Forelimb muscle (tissue), 1 donor: ENCODE measurements around the gene ADGRL3. TPM values are rescaled to one million over a fixed set of nuclear protein-coding genes. Genes with fewer than 3 reads are reported as not detected.
"Not testable (repeated sequence)": the region's sequence is repeated elsewhere in the genome, so short reads cannot be mapped to it uniquely, and the experiment has no call there.

Experiments
- DNase-seq: peaks from one replicate; pipeline ENCODE4 v3.0.0-alpha.2; 2013; ENCODE audit warnings: low read depth
- polyA plus RNA-seq: library from polyadenylated mRNA; unstranded; fragments of 120-200 nt; gene quantifications from one replicate; pipeline ENCODE4 v1.2.1, GENCODE V29; 2013; ENCODE audit not compliant: insufficient read length

The ADGRL3 gene
- polyA plus RNA-seq, 1 donor: 19.5 TPM

DNA sequence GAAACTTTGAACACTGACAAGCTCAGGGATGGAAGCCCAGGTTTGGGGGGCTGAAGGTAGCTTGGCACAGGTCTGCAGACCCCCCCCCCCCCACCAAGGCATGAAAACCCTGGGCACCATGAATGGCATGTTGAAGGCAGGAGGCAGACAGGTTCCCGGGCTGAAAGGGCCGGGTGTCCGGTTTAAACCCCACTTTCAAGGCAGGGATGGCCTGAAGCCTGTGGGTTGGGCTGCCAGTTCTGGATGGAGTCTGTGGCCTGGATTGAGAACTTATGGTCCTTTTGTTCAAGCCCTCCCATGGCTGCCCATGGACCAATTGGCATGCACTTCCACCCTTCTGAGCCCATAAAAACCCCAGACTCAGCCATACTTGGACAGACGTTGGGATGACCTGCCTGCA lies 616.9 kb downstream of the ADGRL3 start:
- DNase-seq: no peak

DNA sequence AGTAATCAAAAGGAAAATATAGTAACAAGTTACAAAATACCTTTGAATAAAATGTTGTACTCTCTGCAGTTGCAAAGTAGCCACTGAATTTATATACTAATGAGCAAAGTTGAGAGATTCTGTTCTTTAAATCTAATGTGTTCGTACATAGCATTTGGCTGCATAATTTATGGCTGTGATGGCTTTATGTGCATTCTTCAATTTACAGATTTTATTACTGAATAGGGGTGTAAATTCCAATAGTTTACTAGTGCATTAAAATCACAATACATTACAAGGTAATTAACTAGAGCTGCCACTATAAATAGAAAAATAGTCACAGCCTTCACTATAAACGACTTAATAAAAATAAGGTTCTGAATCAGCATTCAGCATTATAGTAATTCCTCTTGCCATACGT lies 620.0 kb downstream of the ADGRL3 start:
- no peak for DNase-seq

DNA sequence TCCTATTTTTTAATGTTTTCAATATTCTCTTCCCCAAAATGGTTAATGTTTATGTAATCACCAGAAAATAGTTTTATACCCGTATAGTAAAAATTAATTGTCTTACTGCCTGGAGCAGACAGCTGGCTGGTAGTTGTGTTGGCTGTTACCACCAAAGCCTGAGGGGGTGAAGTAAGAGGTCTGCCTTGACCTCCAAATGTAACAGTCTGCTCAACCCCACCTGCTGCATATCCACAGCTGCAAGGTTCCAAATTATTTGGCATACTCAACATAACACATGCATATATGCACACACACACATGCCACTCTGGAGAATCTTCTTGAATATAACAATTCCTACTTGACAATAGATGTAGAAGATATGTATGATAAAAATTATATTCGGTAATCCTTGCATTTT lies 624.3 kb downstream of the ADGRL3 start:
- DNase-seq: no peak

DNA sequence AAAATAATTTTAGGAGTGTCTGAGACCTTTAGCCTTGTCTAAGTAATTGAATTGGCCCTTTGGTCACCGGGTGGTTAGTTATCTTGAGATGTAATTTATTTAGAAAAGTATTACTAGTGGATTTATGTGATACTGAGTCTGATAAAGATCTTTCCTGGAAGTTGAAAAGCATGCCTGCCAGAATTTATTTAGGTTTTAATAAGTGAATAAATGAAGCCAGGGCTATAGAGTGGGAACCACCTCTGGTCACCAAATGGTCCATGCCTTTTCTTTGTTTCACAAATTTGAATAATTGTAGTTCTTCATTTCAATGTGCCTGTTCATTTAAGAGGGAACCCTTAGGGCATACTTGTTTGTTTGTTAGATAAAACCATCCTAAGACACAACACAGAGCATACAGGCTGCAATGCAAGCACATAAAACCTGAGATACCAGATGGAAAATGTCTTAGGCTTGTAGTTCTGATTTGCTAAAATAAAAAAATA lies 627.8 kb downstream of the ADGRL3 start:
- no peak for DNase-seq

DNA sequence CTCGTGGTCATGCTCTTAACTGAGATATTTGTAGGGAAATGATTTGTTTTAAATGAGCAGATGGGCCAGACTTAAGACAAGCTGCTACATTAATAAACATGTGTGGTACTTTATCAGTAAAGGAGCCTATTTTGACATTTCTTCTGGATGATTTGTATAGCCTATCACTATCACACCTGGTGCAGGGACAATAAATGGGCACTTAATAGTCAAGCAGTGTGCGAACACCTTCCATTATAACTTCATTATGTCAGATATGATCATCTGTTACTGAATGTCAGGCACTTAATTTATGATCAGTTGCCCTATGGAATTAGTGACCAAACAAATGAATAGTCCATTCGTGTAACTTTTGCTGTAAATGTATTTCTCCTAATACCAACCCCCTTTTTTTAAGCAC lies 628.8 kb downstream of the ADGRL3 start:
- DNase-seq: no peak

DNA sequence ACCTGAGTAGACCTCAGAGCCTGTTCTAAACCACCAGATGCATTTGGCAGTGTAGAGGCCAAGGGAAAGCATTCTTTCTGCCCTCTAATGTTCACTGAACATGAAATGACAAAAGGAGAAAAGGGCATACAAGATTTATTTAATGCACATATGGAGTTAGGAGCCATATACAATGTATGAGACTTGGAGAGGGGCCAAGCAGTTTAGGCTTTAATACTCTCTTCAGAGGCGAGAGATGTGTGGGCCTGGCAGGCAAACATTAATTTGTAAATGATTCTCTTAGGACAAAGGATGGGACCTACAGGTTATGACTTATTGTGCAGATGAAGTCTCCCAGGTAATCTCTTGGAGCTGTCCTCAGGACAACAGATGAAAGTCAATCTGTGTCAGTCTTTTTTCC lies 631.9 kb downstream of the ADGRL3 start:
- DNase-seq: no peak

DNA sequence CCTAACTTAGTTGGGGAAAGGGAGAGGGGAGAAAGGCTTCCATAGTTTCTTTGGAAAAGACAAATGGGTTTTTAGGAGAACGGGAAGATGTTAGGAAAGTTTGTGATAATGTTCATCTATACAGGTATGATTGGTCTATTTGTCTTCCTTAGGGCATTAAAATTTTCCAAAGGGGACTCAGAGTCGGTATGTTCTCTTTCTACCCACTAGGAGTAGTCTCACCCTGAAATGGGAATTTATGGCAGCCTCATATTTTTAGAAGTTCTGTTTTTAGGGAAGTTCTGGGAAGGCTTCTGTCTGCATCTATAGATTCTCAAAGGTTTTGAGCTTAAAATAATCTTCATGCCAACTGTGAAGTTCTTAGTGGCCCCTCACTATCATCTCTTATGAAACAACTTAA lies 637.3 kb downstream of the ADGRL3 start:
- DNase-seq: no peak

DNA sequence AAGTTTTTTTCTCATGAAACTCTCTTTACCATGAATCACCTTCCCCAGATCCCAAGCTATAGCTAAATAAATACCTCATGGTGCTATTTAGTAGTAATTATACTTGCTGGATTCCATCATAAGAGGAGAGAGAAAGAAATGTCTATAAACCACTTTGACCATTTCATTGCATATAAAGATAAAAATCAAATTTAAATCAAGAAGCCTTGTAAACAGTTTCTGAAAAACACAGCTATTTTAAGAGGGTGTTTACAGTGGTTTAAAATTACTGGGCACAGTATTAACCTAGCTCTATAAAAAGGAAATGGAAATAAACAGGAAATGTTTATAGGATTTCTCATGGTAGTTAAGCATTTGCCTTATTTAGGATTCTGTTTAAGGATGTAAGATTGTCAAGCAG lies 637.9 kb downstream of the ADGRL3 start:
- DNase-seq: no peak

DNA sequence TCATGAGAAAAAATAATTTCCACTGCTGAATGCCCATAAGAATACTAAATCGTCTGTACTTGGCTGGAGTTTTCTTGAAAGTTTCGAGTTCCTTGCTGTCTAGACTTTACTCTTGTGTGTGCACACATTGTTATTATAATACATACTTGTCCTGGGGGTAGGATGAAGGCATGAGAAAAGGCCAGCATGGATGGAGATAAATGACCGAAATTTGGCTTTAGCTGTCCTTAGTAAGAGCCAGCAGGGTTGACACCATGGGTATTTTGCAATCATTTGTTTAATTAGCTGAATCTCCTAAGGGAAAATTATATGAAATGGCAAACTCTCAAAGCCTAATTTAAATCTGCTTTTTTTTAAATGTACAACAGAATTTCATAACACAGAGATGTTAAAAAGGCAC lies 641.6 kb downstream of the ADGRL3 start:
- no peak for DNase-seq

DNA sequence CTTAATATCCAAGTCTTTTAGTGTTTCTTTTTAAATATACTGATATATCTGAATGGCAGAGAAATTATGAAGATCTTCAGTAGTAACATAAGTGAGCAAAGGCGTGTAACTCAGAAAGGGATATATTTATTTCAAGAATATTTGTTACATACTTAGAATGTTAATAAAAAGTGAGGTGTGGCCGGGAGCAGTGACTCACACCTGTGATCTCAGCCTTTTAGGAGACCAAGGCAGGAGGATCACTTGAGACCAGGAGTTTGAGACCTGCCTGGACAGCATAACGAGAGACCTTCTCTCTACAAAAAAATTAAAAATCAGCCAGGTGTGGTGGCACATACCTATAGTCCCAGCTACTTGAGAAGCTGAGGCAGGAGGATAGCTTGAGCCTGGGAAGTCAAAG lies 651.0 kb downstream of the ADGRL3 start:
- DNase-seq: no peak

DNA sequence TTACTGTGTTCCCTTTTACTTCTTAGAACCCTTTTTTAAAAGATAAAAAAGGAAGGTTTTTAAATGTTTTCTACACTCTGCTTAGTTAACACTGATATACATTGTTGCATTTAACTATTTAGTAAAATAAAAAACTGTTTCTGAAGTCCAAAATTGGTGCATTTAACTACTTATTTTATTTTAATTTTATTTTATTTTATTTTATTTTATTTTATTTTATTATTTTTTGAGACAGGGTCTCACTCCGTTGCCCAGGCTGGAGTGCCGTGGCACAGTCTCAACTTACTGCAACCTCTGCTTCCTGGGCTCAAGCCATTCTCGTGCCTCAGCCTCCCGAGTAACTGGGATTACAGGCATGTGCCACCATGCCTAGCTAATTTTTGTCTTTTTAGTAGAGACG lies 652.0 kb downstream of the ADGRL3 start:
- DNase-seq: not testable (repeated sequence)

DNA sequence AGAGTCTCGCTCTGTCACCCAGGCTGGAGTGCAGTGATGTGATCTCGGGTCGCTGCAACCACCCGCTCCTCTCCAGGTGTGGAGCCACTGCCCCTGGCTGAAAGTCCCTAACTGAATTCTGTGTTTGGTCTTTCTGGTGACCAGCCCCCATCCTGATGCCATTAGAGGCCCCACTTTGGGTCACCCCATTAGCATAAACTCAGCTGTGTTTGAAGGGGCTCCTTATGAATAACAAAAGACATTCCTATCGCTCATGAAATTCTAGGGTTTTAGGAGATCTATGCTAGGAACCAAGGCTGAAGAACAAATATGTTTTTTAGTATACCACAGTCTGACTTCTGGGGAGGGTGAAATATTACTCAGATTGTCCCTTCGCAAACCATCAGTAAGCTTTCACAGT lies 652.9 kb downstream of the ADGRL3 start:
- no peak for DNase-seq

DNA sequence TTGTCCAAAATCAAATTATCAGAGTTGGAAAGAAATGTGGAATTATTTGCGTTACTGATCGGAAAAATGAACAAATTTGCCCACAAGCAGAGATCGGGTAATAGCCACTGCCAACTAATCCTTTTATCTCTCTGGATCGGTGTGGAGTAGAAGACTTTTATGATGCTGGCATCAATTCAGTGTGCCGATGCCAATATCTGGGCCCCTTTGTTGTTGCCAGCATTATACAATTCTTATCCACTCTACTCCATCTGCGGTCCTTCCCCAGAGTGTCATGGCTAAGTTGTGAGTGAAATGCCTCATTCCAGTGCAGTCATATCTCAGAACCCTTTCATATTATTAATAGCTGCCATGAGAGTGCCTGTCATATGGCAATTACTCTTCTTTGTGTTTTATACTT lies 660.2 kb downstream of the ADGRL3 start:
- DNase-seq: no peak

DNA sequence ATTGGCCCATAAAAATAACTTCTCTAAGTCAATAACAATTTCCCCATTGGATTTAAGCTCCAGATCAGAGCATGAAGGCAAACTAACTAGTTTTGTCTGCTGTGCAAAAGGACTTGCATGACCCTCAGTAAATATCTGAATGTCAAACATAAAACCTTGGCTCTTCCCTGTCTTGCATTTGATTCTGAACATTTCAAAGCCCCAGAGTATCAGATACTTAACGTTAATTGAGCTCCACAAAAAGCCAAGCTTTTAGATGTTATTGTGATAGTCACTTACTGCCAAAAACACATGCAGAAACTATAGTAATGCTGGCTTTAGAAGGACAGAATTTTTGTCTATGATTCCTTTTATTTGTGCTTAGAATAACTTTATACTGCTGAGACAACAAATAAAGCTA lies 664.2 kb downstream of the ADGRL3 start:
- DNase-seq: peak; percentile 34

DNA sequence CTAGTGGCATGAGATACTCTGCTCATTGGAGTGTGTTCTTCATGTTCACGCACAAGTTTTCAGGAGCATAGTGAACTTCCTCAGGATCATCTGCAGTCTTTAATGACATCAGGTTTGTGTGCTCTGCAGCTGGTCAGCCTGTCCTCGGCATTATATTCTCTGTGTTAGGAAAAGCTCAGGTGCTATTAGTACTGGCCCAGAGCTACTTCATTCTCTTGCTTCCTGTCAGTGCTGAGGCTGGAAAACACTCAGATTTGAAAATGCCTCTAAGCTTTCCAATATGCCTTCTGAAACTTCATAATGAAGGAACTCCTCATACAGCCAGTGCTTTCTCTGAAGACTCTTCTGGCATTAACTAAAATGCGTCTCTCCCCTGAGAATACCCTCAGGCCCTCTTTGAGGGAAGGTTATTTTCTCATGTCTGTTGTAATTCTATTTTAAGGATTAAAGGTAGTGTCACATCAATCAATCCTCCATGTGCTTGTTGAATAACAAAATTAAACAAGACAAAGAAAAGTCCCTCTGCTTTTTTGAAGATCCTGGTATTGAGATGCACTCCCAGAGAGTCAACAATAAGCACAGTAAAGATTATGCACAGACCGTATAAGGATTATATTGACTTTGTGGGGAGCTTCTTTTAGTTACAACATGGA lies 666.4 kb downstream of the ADGRL3 start:
- DNase-seq: no peak

DNA sequence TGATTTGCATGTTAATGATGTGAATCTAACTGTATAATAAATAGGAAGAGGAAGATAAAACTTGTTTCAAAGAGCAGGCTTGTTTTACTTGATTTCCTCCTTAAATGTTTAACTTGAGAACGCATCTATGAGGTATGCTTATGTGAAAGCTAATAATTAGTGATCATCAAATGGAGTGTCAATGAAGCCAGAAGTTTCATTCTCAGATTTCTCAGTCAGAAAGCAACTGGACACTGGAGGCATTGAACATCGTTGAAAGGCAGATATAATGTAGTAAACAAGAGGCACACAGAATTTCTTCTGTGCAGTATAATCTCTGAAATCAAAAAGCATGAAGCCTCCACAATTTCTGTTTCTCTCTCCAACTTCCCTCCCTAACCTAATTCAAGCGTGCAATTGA lies 672.9 kb downstream of the ADGRL3 start:
- DNase-seq: no peak

DNA sequence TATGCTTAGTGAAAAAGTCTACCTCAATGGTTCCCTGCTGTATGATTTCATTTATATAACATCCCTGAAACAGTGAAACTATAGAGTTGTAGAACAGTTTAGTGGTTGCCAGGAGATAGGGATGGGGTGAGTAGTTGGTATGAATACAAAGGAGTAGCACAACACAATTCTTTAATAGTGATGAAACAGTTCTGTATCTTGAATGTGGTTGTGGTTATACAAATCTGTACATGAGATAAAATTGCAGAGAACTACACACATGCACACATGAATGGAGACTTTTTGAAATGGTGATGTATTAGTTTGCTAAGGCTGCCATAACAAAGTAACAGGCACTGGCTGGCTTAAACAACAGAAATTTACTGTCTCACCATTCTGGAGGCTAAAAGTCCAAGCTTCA lies 677.1 kb downstream of the ADGRL3 start:
- no peak for DNase-seq

DNA sequence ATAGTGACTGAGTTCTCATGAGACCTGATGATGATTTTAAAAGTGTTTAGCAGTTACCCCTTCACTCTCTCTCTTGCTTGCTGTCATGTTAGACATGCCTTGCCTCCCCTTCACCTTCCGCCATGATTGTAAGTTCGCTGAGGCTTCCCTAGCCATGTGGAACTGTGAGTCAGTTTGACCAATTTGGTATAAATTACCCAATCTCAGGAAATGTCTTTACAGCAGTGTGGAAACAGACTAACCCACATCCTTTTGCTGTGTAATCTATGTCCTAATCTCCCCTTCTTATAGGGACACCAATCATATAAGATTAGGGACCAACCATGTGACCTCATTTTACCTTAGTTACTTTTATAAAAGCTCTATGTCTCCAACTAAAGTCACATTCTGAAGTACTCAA lies 677.8 kb downstream of the ADGRL3 start:
- DNase-seq: no peak

DNA sequence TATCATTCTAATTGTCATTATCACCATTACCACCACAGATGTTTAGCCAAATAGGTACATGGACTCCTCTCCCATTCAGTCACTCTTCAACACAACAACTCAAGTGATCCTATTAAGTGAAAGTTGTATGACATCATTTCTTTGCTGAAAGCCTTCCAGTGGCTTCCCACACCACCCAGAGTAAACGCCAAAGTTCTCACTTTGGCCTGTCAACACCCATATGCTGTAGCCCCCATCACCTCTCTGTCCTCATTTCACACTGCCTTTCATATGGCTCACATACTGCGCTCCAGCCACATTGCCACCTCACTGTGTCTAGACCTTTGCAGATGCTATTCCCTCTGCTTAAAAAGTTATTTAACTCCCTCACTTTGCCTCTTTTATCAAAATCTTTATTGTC lies 682.3 kb downstream of the ADGRL3 start:
- no peak for DNase-seq

DNA sequence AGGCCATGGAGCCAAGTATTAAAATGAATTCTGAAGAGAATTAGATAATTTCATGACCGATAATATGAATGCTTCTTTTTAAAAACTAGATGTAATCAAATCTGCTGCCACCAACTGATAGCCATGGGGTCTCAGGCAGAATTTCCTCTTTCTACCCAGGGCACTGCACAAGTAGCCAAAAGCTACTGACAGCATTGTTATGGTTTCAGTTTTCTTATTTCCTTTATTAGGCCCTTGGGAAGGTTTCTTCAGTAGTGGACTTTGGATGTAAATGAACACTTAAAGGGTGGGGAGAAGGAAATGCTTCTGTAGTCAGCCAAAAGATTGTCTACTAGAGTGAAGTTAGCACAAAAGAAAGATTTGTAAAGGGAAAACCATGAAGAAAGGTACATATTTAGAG lies 686.0 kb downstream of the ADGRL3 start:
- no peak for DNase-seq

DNA sequence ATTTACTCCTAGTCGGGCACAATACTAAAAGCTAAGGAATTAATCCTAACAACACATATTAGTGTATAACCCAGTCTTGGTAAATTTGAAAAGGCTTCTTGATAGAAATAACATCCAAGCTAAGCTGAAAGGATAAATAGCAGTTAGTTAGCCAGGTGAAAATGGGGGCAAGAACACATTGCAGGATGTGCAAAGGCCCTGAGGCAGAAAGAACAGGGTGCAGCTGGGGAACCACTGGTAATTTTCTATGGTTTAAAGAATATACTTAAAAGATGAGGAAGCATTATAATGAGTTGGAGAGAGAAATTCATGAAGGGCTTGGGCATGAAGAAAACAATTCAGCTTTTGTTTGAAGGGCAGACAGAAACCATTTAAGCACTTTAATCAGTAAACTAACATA lies 689.0 kb downstream of the ADGRL3 start:
- DNase-seq: no peak

DNA sequence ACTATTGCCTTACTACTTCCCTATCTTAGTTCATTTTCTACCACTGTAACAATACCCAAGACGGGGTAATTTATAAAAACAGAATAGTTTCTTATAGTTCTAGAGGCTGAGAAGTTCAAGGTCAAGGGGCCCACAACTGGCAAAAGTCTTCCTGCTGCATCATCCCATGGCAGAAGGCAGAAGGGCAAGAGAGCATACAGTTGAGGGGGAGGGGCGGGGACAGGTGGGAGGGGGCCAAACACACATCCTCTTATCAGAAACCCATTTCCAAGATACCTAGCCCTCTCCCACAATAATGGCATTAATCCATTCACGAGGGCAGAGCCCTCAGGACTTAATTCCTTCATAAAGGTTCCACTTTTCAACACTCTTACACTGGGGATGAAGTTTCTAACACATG lies 690.2 kb downstream of the ADGRL3 start:
- DNase-seq: no peak

DNA sequence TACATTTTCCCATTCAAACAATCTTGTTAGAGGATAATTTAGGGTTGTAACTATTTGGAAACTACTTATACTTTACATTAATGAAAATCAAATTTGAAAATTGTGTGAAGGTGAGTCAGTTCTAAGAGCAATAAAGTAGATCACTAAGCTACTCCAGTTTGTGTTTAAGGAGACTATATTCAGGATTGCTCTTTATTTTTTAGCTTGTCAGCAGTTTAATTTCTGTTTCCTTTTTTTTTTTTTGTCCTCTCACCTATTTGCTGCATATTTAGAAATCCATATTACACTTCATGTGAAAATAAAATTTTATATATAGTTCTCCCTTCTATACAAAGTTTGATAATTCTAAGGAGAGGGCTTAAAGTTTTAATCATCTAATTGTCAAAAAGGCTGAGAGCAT lies 691.8 kb downstream of the ADGRL3 start:
- no peak for DNase-seq

DNA sequence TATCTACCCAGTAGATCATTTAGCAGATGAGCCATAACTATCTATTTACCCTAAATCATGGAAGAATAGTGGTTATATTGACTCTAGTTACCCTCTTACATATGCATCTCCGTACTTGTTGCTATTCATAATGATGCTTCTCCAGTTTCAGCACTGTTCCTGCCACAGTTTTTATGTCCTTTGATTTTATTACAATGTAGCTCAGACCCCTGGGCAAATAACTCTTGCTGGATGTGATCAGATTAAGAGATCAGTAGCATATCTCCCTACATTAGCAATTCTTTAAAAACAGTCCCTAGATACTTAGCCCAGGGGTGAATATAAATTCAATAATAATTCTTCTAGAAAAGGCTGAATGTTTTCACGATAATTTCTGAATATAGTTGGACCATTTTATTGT lies 696.5 kb downstream of the ADGRL3 start:
- no peak for DNase-seq
